Measurements from ENCODE around the gene MFSD11.
"Not testable (repeated sequence)": the region's sequence is repeated elsewhere in the genome, so short reads cannot be mapped to it uniquely, and the experiment has no call there.

The MFSD11 gene

GRCh38 chr17:76737676-76738467 is at the start of gene MFSD11:
Gene MFSD11 (plus strand): TSS chr17:76738119. CDS start chr17:76738353, 234 bp downstream.
- peak; percentile 91 for DNase-seq

GRCh38 chr17:76688165-76688622 is 49.7 kb upstream of the MFSD11 start:
- no peak for DNase-seq

GRCh38 chr17:76689859-76690258 is 48.1 kb upstream of the MFSD11 start:
- DNase-seq: no peak

- DNase-seq: no peak
Observed at GRCh38 chr17:76690596-76691280, 47.2 kb upstream of the MFSD11 start.

GRCh38 chr17:76691379-76692191 is 46.3 kb upstream of the MFSD11 start:
- DNase-seq: no peak

- no peak for DNase-seq
Observed at GRCh38 chr17:76695059-76695831, 42.7 kb upstream of the MFSD11 start.

GRCh38 chr17:76696763-76697701 is 40.9 kb upstream of the MFSD11 start:
- DNase-seq: no peak

GRCh38 chr17:76697702-76698465 is 40.0 kb upstream of the MFSD11 start:
- DNase-seq: no peak

GRCh38 chr17:76698466-76698977 is 39.4 kb upstream of the MFSD11 start:
- not testable (repeated sequence) for DNase-seq

GRCh38 chr17:76700270-76700616 is 37.7 kb upstream of the MFSD11 start:
- DNase-seq: no peak

GRCh38 chr17:76700617-76701470 is 37.1 kb upstream of the MFSD11 start:
- no peak for DNase-seq

GRCh38 chr17:76701471-76701967 is 36.4 kb upstream of the MFSD11 start:
- DNase-seq: no peak

GRCh38 chr17:76702076-76702475 is 35.8 kb upstream of the MFSD11 start:
- no peak for DNase-seq

- DNase-seq: no peak
Observed at GRCh38 chr17:76702941-76703637, 34.8 kb upstream of the MFSD11 start.

- no peak for DNase-seq
Observed at GRCh38 chr17:76704805-76705204, 33.1 kb upstream of the MFSD11 start.

- no peak for DNase-seq
Observed at GRCh38 chr17:76706817-76707216, 31.1 kb upstream of the MFSD11 start.

- DNase-seq: no peak
Observed at GRCh38 chr17:76707985-76708807, 29.7 kb upstream of the MFSD11 start.

Data from activated CD4-positive, alpha-beta T cell treated with anti-CD3 and anti-CD28 coated beads, Interleukin-2, amount 50 U/mL, for 1 hour (primary cell).